C4-2B (cell line): Measurements from ENCODE around the gene CAMTA1.

Experiments
- ZFX ChIP-seq: fragments of 450-650 bp; IDR thresholded peaks from 2 replicates; pipeline ENCODE4 v1.6.1; 2017
- TF ChIP-seq, protein P1 (sequence below): fragments of 450-650 bp; conservative IDR thresholded peaks from 2 replicates; pipeline ENCODE4 v1.5.1; 2017; ENCODE audit warnings: mild to moderate bottlenecking

GRCh38 chr1:7707527-7707926 lies 922.3 kb downstream of the CAMTA1 start:
- TF ChIP-seq, protein P1, sequence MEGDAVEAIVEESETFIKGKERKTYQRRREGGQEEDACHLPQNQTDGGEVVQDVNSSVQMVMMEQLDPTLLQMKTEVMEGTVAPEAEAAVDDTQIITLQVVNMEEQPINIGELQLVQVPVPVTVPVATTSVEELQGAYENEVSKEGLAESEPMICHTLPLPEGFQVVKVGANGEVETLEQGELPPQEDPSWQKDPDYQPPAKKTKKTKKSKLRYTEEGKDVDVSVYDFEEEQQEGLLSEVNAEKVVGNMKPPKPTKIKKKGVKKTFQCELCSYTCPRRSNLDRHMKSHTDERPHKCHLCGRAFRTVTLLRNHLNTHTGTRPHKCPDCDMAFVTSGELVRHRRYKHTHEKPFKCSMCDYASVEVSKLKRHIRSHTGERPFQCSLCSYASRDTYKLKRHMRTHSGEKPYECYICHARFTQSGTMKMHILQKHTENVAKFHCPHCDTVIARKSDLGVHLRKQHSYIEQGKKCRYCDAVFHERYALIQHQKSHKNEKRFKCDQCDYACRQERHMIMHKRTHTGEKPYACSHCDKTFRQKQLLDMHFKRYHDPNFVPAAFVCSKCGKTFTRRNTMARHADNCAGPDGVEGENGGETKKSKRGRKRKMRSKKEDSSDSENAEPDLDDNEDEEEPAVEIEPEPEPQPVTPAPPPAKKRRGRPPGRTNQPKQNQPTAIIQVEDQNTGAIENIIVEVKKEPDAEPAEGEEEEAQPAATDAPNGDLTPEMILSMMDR, result no peak
- TF ChIP-seq ZFX, result no peak
